Measurements from ENCODE around the gene CDT1.

CDT1 gene

GRCh38 chr16:88803264-88803987 is at the start of gene CDT1:
CDT1 (plus strand) TSS chr16:88803789; CDS start chr16:88803832, 43 bp downstream.
- no peak for DNase-seq

- no peak for DNase-seq
Measured at GRCh38 chr16:88754109-88754911, 49.3 kb upstream of the CDT1 start.

- DNase-seq = no peak
Measured at GRCh38 chr16:88754912-88755744, 48.5 kb upstream of the CDT1 start.

- no peak for DNase-seq
Measured at GRCh38 chr16:88755745-88756443, 47.7 kb upstream of the CDT1 start.

GRCh38 chr16:88758227-88758943 is 45.2 kb upstream of the CDT1 start:
- no peak for DNase-seq

- no peak for DNase-seq
Measured at GRCh38 chr16:88758944-88759244, 44.7 kb upstream of the CDT1 start.

GRCh38 chr16:88759245-88759975 is 44.2 kb upstream of the CDT1 start:
- DNase-seq = no peak

GRCh38 chr16:88759976-88760350 is 43.6 kb upstream of the CDT1 start:
- DNase-seq = no peak

- no peak for DNase-seq
Measured at GRCh38 chr16:88760424-88761142, 43.0 kb upstream of the CDT1 start.

GRCh38 chr16:88761143-88761534 is 42.5 kb upstream of the CDT1 start:
- DNase-seq = no peak

- DNase-seq = no peak
Measured at GRCh38 chr16:88761830-88762229, 41.8 kb upstream of the CDT1 start.

GRCh38 chr16:88762258-88762870 is 41.2 kb upstream of the CDT1 start:
- DNase-seq = no peak

- DNase-seq = no peak
Measured at GRCh38 chr16:88762941-88763340, 40.6 kb upstream of the CDT1 start.

GRCh38 chr16:88763502-88764053 is 40.0 kb upstream of the CDT1 start:
- no peak for DNase-seq

- DNase-seq = no peak
Measured at GRCh38 chr16:88764080-88764479, 39.5 kb upstream of the CDT1 start.

GRCh38 chr16:88764913-88765349 is 38.7 kb upstream of the CDT1 start:
- no peak for DNase-seq

GRCh38 chr16:88766975-88767374 is 36.6 kb upstream of the CDT1 start:
- DNase-seq = no peak

GRCh38 chr16:88767546-88768070 is 36.0 kb upstream of the CDT1 start:
- DNase-seq = no peak

GRCh38 chr16:88768071-88768783 is 35.4 kb upstream of the CDT1 start:
- peak; percentile 38 for DNase-seq
